Astrocyte of the spinal cord (primary cell): ENCODE data around the gene CLIC6.

Experiments
- DNase-seq: peaks from one replicate; pipeline ENCODE4 v3.0.0; 2011; ENCODE audit warnings: low read depth, low spot score
- H3K4me3 ChIP-seq: 2 replicates; pipeline ENCODE4 v1.5.1; 2011; ENCODE audit warnings: low read depth, mild to moderate bottlenecking, low read length, moderate library complexity
- in situ Hi-C: cut with HindIII; loops from 2 replicates; pipeline ENCODE4 v1.10.0; 2017; ENCODE audit warnings: low sequenced_read_pairs
- TF ChIP-seq, protein P1 (sequence below): IDR thresholded peaks from 2 replicates; pipeline ENCODE4 v1.5.1; 2012; ENCODE audit warnings: low read depth, mild to moderate bottlenecking, low read length, inconsistent platforms

CLIC6 gene

DNA sequence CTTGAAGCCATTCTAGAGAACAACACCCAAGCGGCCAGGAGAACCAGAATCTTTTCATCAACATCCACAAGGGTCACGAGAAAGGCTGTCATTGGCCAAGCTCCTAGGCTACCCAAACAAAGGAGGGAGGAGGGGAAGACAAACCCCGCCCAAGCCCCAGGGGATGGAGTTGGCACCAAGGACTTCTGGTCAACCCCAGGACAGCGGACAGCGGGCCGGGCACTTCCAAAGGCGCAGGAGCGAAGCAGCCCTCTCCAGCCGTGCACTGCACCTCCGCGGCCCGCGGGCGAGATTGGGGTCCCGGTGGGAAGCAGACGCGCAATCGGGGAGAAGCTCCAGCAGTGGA is at the start of gene CLIC6:
Gene CLIC6 (plus strand): TSS at position 192 of the 346 bp plus-strand sequence. CDS start 395 bp downstream, outside the sequence.
- DNase-seq = no peak
- H3K4me3 ChIP-seq = no peak within 1 kb of the TSS
- in situ Hi-C loops = no loop called here
- TF ChIP-seq, protein P1, sequence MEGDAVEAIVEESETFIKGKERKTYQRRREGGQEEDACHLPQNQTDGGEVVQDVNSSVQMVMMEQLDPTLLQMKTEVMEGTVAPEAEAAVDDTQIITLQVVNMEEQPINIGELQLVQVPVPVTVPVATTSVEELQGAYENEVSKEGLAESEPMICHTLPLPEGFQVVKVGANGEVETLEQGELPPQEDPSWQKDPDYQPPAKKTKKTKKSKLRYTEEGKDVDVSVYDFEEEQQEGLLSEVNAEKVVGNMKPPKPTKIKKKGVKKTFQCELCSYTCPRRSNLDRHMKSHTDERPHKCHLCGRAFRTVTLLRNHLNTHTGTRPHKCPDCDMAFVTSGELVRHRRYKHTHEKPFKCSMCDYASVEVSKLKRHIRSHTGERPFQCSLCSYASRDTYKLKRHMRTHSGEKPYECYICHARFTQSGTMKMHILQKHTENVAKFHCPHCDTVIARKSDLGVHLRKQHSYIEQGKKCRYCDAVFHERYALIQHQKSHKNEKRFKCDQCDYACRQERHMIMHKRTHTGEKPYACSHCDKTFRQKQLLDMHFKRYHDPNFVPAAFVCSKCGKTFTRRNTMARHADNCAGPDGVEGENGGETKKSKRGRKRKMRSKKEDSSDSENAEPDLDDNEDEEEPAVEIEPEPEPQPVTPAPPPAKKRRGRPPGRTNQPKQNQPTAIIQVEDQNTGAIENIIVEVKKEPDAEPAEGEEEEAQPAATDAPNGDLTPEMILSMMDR = no peak

DNA sequence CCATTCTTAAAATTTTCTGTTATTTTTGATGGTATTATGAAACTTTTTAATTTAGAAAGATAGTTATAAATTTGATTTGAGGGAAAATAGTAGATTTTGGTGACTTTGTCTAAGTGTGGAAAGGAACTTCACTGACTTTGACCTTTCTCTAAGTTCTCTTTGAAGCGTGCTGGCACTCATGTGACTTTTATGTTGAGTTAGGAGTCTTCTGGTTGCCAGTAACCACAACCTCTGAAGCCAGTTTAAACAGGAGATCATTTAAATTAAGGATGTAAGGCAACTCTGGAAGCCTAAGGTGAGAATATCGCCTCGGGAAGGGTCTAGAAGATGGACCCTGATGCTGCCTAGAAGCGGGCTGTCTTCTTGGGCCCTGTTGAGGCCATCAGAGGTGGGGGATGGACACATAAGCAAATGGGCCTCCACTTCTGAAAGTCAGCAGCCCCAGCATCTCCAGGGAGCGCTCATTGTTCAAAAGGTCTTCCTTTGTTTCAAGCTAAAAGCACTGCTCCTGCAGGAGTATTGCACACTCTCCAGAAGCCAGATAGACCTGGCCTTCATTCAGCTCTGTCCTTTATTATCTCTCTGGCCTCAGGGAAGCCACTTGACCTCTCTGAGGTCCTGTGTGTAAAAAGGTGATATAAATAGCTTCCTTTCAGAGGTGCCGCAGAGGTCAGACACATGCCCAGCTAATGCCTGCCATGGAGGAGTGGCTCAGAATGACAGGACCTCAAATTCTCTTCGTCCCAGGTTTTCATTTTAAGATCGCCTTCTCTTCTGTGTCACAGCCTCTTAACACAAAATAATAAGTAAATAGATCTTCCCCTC is 48.7 kb upstream of the CLIC6 start:
- TF ChIP-seq, protein P1 = no peak
- no peak for DNase-seq
- in situ Hi-C loops = no loop called here
- no peak overlapping the region for H3K4me3 ChIP-seq

DNA sequence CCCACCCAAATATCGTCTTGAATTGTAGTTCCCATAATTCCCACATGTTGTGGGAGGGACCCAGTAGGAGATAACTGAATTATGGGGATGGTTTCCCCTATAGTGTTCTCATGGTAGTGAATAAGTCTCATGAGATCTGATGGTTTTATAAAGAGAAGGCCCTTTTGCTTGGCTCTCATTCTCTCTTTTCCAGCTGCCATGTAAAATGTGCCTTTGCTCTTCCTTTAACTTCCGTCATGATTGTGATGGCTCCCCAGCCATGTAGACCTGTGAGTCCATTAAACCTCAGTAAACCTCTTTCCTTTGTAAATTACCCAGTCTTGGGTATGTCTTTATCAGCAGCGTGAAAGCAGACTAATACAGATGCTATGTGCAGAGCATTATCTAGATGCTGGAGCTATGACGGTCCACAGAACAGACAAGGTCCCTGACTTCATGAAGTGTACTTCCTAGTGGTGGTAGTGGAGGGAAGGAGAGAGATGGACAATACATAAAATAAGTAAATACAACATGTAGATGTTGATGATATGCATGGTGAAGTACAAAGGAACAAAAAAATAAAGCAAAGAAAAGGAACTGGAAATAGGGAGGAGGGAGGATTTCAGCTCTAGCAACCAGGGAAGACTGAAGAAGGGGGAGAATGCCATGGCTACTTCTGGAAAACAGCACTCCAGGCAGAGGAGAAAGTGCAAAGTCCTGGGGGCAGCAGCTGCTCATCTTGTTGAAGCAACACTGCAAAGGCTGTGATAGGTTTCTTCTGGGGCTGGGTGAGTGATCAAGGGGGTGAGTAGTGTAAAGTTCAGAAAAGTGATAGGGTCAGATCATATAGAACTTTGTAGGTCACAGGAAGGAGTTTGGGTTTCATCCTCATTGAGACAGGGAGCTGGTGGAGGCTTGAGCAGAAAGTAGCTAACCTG is 47.1 kb upstream of the CLIC6 start:
- DNase-seq = no peak
- in situ Hi-C loops = no loop called here
- TF ChIP-seq, protein P1 = no peak
- no peak overlapping the region for H3K4me3 ChIP-seq

DNA sequence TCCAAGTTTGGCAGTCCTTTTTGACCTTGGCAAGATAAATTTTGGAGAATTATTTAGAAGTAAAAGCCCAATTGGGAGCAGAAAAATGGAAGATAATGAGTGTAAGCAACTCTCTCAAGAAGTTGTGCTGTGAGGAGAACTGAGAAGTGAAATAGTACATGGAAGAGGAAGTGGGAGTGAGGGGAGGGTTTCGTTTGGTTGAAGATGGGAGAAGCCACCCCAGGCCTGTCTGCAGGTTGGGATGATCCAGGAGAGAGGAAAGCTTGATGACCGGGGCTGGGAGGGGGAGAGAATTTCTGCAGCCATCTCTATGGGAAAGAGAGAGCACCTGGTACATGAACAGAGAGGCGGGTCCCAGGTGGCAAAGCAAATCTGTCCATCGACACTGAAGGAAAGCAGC is 45.3 kb upstream of the CLIC6 start:
- no peak for DNase-seq
- in situ Hi-C loops = no loop called here
- H3K4me3 ChIP-seq = no peak overlapping the region
- TF ChIP-seq, protein P1 = no peak

DNA sequence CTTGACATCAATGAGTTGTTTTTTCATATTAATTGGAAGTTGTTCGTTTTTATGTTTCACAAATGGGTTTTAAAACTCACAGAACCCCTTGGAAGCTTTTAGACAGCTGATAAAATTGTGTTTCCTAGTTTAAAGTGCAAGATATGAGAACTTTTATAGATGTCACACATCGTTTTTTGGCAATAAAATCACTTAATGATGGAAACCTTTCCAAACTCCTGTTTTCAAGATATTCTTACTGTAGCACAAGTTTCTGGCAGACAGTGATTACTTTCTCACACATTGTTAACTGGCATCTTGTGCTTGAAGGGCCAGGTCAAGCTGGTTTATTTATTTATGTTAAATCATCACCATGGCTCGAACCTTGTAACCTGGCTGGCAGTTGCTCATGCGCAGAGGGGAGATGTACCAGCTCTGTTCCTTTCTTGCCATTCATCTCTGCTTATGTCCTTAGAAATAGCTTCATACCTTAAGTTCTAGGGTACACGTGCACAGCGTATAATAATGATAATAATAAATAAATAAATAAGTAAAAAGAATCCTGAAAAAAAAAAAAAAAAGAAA is 43.7 kb upstream of the CLIC6 start:
- TF ChIP-seq, protein P1 = no peak
- DNase-seq = no peak
- in situ Hi-C loops = no loop called here

DNA sequence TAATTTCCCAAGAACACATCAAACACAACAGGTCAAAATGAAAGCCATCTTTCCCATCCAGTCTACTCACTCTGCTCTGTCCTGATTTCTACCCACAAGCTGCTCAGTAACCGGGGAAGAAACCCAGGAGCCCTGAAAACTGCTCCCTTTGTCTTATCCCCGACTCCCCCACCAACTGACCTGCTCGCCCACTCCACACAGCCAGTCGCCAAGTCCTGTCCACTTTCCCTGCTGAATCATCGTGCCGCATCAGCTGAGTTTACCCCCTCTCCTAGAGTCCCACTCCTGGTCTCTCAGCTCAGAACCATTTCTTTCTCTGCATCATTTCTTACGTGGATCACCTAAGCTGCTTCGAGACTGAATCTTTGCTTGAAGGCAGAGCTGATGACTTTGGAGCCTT is 42.7 kb upstream of the CLIC6 start:
- TF ChIP-seq, protein P1 = no peak
- H3K4me3 ChIP-seq = no peak overlapping the region
- in situ Hi-C loops = no loop called here
- DNase-seq = no peak

More for the DNA sequence above, 43.7 kb upstream of the CLIC6 start:
- H3K4me3 ChIP-seq = no peak overlapping the region
